HK-2 (cell line): ENCODE data around the gene OTOGL.
"Not testable (repeated sequence)": the region's sequence is repeated elsewhere in the genome, so short reads cannot be mapped to it uniquely, and the experiment has no call there.

Experiments
- DNase-seq: peaks from one replicate; pipeline ENCODE4 v3.0.0-alpha.2; 2018; ENCODE audit not compliant: unreplicated experiment

OTOGL gene

DNA sequence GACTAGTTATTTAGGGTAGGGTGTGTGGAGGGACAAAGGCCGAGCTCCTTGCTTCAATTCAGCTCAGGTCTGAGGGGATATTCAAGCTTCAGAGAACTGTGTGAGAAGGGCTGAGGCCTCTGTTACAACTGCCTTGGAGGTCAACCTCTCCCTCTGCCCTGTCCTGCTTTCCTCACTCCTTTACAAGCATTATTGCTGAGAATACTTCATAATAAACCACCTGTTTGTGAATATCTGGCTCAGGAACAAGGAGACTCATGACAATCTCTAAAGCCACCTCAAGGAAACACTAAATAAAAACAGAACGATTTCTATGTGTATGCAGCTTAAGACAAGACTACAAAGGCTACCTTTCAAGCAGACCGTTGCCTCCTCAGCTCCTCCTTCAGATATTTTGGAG lies 21.7 kb downstream of the OTOGL start:
- no peak for DNase-seq

DNA sequence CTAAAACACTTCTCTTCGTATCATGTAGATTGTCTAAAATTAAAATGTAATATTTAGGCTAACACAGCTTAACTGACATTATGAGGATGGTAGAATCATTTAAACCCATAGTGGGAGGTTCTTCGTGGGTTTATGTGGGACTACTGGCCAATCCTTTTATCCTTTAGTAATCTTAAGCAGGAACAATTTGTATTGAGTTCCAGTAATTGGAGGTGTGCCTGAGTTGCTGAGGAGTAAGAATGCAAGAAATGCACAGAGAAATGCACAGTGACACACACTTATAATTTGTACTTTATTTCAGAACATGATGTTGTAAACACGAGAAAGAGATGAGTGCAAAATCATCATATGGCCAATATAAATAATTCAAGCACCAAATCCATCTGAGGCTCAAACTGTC lies 22.3 kb downstream of the OTOGL start:
- DNase-seq = no peak

DNA sequence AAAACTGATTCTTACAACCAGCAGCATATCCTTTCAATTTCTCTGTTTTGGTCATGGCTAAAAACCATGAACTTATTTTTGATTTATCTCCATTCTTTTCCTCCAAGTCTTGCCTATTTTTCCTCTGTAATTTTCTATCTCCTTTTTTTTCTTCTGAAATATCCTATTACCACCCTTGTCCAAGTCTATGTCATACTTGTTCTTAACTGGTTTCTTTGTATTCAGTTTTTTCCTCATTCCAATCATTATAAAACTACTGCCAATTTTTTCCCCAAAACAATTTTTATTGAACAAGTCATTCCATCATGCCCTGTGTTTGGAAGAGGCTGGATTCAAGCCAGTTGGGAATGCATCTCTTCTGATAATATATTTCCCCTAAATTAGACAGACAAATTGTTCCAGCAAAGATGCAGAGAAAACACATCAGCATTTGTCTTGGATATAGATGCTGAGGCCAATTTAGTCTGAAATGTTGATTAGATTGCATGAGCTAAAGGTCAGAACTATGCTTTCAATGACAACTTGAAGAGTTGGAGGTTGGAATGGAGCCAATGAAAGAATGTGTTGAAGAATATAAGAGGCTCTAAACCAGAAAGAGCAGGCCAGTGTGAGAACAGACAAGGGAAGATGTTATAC lies 30.7 kb downstream of the OTOGL start:
- DNase-seq = no peak

DNA sequence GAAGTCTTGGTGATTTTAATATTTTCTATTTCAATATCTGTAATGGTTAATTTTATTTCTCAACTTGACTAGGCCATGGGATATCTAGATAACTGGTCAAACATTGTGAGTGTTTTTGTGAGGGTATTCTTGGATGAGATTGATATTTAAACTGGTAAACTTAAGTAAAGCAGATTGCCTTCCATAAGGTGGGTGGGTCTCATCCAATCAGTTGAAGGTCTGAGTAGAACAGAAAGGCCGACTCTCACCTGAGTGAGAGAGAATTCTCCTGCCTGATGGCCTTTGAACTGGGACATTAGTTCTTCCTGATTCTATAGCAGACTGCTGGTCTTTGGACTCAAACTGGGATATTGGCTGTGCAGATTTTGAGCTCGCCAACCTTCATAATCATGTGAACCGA lies 36.3 kb downstream of the OTOGL start:
- DNase-seq = no peak

DNA sequence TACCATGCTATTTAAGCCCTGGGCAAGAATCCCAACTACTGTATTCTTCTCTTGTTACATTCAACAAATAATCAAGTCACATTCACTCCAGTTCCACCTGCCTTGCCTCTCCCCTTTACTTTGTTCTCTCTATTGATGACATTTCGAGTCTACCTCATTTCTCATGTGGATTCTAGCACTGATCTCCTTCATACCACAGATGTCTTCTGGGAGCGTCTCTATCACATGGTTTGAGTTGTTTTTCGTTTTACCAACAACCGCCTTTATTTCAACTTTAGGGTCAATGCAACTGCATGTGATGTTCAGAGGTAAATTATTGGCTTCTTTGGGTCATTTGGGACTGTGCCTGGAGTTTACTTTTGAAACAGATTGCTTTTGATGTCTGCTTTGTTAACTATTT lies 40.7 kb downstream of the OTOGL start:
- no peak for DNase-seq

DNA sequence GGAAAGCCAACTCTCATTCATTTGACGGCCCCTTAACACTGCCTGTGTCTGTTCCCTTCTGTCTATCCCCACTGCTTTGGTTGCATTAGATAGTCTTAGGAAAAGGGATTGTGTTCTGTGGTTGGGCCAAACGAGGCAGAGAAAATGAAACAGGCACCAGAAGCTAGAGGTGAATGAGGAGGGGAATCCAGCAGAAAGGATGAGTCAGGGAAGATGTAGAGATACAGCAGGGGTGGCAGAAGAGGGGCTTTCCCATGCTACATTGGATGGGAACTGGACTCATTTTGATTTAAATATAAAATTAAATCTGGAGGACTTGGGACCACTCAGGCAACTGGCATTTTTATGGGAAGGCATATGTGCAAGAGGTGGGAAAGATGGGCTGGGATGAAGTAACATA lies 43.3 kb downstream of the OTOGL start:
- no peak for DNase-seq

DNA sequence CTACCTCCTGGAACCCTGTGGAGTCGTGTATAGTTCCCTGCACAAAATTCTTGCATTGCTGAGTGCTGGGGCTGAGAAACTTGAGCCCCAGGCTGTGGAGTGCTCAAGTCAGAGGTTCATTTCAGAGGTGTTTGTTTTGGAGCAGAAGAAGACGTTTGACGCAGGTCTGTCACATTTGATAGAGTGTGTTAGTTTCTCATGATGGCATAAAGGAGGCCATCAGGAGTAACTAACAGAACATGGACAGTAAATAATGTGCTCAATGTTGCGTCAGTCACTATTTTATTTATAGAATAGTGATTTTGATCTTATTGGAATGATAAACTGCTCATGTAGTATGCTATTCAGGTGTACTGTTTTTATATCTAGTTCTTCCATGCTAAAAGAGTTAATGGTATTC lies 44.2 kb downstream of the OTOGL start:
- no peak for DNase-seq

DNA sequence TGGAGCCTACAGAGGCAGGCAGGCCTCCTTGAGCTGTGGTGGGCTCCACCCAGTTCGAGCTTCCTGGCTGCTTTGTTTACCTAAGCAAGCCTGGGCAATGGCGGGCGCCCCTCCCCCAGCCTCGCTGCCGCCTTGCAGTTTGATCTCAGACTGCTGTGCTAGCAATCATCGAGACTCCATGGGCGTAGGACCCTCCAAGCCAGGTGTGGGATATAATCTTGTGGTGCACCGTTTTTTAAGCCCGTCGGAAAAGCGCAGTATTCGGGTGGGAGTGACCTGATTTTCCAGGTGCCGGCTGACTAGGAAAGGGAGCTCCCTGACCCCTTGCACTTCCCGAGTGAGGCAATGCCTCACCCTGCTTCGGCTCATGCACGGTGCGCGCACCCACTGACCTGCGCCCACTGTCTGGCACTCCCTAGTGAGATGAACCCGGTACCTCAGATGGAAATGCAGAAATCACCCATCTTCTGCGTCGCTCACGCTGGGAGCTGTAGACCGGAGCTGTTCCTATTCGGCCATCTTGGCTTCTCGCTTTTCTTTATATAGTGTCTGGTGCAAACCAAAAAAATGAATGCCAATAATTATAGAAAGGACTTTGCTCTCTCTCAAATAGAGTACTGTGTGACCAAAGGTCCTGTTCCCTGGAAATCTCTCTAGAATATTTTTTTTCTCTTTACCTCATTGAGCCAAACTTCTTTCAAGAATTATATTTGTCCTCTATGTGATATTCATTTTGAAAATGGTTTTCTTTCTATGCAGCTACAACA lies 50.4 kb downstream of the OTOGL start:
- not testable (repeated sequence) for DNase-seq

DNA sequence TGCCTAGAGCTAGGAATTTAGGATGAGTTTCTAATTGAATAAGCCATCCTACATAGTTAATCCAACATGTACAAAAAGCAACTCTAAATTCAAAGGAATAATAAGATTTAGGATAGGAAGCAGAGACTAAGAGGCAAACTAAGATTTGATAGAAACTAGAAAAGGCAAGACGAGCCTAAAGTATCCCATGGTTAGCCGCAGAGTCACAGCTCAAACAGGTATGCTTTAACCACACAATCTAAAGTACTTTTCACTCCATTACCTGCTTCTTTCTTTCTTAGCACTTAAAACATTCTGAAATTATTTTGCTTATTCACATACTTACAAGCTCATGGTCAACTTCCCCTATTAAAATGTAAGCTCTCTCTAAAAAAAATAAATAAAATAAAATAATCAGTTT lies 51.8 kb downstream of the OTOGL start:
- DNase-seq = no peak

DNA sequence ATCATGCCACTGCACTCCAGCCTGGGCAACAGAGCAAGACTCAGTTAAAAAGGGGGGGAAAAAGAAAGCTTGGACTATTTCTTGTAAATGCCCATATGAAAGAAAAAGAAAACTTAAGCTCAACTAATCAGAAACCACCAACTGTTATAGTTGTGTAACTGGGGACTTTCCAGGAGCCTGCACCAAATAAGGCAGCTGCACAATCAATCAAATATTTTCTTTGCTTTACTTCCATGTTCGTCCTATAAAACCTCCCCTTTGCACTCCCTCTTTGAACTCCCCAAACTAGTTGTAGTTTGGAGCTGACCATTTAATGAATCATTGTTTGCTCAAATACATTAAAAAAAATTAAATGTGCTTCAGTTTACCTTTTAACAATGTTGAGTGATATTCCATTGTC lies 54.9 kb downstream of the OTOGL start:
- no peak for DNase-seq

DNA sequence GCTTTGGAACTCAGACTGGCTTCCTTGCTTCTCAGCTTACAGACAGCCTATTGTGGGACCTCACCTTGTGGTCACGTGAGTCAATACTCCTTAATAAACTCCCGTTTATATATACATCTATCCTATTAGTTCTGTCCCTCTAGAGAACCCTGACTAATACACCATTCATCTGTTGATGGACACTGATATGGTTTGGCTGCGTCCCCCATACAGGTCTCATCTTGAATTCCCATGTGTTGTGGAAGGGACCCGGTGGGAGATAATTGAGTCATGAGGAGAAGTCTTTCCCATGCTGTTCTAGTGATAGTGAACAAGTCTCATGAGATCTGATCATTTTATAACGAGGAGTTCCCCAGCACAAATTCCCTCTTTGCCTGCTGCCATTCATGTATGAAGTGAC lies 57.0 kb downstream of the OTOGL start:
- no peak for DNase-seq

DNA sequence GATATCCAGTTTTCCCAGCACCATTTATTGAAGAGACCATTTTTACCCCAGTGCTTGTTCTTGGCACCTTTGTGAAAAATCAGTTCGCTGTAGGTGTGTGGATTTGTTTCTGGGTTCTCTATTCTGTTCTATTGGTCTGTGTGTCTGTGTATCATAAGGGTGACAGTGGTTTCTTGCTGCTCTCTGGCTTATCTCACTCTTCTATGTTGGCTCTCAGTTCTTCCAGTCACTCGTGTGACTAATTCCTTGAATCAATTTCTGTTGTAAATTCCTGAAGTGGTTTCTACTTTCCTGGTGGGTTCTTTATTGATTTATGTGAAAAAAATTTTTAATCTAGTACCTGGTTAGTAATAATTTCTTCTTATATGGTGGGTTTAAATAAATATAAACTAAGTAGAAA lies 58.3 kb downstream of the OTOGL start:
- no peak for DNase-seq

DNA sequence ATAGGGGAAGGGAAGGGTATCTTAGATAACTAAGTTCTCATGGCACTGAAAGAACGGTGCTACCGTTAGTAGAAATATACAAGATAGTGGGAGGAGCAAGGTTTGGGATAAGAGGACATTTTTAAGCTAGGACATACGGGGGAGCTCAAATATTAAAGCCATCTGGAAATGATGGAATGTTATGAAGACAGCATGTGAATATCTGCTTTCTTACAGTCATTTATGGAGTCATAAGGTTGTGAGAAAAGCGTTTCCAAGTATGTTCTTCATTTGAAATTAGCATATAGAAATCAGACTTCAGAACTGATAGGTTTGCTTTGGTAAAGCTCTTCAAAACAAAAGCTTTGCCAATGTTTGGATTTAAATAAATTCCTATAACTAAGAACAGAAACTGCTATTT lies 62.3 kb downstream of the OTOGL start:
- no peak for DNase-seq

DNA sequence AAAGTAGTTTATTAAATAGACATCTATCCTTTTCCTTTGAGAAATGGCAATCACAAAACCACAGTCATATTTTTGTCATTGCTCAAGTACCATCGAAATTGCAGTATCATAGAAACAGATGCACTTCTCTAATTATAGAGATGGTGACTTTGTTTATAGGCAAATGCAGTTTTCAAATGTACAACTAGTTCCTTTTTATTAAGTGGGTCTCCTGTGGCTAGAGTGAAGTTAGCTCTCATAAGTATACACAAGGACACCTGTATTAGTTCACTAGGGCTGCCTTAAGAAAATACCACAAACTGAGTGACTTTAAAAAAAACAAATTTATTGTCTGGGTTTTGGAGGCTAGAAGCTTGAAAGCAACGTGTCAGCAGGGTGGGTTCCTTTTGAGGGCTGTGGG lies 62.8 kb downstream of the OTOGL start:
- DNase-seq = no peak

DNA sequence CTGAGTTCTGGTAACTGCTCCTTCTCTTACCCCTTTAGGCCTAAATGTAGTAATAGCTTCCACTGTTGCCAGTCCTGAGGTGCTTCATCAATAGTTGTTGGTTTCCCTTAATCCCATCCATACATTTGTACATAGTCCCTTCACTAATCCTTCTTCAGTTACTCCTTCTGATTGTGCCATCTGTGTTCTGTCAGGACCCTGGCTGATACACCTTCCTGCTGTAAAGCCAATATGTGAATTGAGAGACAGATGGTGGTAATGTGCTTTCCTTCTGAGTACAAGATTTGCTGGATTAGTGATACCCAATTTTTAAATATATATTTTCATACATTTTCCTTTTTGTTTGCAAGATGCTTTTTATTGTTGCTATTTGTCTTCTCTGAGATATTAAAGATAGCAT lies 66.4 kb downstream of the OTOGL start:
- DNase-seq = no peak

DNA sequence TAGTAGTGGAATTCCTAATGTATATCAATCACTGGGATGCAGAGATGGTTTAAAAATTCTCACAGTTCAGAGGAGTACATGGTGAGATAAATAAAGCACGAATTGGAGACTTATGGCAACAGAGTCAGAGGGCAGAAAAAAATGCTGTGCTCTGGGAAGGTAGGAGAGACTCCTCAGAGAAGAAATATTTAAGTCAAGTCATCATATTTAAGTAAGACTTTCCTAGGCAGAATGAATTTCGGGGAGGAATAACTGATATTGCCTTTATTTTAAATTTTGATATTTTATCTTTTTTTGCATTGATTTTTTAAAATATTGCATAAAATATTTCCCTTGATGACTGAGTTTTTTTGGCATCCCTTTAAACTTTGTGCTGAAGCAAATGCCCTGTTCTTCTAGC lies 67.4 kb downstream of the OTOGL start:
- no peak for DNase-seq

DNA sequence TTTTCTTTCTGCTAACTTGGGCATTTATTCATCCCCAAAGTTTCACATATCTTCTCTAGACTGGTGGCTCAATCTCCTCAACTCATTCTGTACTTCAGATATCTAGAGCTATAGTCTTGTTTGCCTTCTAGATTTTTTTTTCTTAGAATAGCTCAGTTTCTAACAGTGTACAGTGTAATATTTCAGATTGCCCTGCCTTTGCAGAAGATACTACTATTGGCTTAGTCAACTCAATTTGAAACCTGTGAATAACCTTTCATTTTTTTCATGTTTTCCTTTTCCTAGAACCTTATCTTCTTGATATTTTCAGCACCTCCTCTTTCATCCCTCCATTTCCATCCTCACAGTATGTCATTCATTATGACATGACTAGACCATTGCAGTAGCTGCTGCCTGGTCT lies 69.6 kb downstream of the OTOGL start:
- no peak for DNase-seq

DNA sequence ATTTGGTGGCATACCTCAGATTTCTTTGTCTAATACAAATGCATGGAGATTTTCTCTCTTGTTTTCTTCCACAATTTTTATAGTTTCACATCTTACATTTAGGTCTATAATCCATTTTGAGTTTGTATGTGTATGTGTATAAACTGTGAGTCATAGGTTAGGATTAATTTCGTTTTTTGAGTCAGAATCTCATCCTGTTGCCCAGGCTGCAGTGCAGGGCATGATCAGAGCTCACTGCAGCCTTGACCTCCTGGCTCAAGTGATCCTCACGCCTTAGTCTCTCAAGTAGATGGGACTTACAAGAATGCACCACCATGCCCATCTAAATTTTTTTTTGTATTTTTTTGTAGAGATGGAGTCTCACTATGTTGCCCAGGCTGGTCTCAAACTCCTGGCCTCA lies 71.6 kb downstream of the OTOGL start:
- no peak for DNase-seq

DNA sequence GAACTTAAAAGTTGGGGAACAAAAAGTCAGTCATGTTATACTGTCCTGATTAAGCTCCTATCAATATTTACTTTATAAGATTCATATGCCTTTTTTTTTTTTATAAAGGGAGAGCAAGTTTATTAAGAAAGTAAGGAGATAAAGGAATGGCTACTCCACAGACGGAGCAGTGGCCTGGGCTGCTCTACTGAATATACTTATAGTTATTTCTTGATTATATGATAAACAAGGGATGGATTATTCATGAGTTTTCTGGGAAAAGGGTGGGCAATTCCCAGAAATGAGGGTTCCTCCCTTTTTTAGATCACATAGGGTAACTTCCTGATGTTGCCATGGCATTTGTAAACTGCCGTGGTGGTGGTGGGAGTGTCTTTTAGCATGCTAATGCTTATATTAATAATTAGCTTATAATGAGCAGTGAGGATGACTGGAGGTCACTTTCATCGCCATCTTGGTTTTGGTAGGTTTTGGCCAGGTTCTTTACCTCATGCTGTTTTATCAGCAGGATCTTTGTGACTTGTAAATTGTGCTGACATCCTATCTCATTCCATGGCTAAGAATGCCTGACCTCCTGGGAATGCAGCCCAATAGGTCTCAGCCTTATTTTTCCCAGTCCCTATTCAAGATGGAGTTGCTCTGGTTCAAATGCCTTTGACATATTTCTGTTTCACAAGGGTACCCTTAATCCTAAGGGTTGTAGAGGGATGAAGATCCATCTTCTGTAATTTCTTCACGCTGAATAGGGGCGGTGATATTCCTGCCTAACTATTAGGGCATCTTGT lies 73.9 kb downstream of the OTOGL start:
- no peak for DNase-seq

DNA sequence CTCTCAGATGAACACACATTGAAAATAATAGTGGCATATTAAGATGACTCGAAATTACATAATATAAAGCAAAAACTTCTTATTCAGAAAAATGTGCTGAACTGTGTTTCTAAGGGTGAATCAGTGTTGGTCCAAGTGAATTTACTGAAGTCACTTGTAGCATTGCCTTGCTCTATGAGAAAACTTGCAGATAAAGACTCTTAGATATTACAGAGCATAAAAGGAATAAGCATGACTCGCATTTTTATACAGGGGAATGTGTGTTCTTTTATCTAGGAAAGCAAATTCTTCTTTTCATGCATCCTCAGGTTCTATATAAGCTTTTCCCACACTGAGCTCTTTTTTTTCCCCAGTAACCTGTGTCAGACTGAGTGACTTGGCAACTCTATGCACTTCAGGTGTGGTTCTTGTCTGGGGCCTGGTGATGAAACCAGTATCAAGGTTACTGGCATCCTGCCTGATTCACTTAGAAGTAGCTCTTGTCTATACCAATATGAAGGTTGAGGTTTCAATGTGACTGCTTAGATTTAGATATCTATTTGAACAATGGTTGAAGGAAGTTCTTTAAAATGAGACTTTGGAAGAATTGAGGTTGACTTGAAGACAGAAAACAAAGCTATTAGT lies 76.1 kb downstream of the OTOGL start:
- DNase-seq = no peak

DNA sequence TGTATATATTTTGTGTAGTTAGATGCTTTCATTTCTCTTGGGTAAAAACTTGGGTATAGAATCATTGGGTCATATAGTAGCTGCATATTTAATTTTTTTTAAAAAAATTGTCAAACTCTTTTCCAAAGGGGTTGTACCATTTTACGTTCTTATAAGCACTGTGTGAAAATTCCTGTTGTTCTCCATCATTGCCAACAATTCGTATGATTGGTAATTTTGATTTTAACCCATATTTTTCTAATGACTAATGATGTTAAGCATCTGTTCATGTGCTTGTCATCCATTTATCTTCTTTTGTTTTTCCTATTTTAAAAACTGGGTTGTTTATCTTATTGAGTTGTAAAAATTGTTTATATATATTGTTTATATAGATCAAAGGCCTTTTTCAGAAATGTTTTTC lies 77.4 kb downstream of the OTOGL start:
- no peak for DNase-seq

DNA sequence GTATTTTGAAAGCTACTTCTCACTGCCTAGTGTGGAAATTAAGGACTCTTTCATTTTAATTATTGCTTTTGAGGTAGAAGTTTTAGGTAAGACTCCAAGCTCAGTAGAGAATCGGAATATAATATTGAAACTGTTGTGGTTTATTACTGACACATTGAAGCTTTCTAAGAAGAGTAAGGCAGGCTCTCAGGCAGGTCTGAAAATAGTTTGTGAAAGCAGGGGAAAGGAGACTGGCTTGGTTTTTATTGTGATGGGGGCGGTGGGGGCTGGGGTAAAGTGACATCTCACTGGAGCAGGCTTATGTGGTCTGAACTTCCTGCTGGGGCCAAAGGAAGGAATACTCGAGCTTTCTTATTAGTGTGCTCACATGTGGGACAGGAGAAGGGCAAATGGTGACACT lies 79.5 kb downstream of the OTOGL start:
- DNase-seq = no peak

DNA sequence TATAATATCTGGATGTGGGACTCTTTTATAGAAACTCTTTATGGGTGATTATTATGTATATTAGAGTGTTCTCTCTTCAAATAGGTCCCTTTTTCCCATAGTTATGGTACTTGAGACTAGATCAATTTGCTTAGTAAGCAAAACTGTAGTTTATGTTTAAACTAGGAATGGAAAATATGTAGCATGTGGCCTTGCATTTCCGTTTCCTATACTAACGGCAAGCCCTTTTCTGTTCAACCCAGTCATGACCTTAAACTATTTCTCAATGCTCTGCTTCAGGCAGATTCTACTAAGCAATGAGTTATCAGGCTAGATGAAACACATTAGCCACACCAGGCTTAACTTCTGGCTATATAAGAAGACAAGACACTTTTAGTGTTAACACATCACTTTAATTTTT lies 84.6 kb downstream of the OTOGL start:
- no peak for DNase-seq
